Peyer's patch (tissue), 4 donors: Measurements from ENCODE around the gene CCDC3. TPM values are rescaled to one million over a fixed set of nuclear protein-coding genes. Genes with fewer than 3 reads are reported as not detected.

Source experiments
- DNase-seq, 3 donors: peaks; one replicate each; pipeline ENCODE4 v3.0.0-alpha.2; 2017 to 2019
- H3K27ac ChIP-seq, 4 donors: fragments of 200-600 bp; sonication (generic); one replicate each; pipeline ENCODE4 v1.5.1; 2016 to 2019
- H3K27me3 ChIP-seq, 2 donors: fragments of 200-600 bp; sonication (generic); one replicate each; pipeline ENCODE4 v1.5.1; 2019
- H3K36me3 ChIP-seq, 3 donors: fragments of 200-600 bp; sonication (generic); one replicate each; pipeline ENCODE4 v1.5.1; 2016 to 2019
- H3K4me1 ChIP-seq, 4 donors: fragments of 200-600 bp; sonication (generic); one replicate each; pipeline ENCODE4 v1.5.1; 2016 to 2019
- H3K4me3 ChIP-seq, 4 donors: fragments of 200-600 bp; sonication (generic); 1 replicate in 3 of 4; 2 replicates in 1 of 4; pipeline ENCODE4 v1.5.1; 2016 to 2019; ENCODE audit warnings: mild to moderate bottlenecking in 1 of 4
- H3K9me3 ChIP-seq, 4 donors: fragments of 200-600 bp; sonication (generic); one replicate each; pipeline ENCODE4 v1.5.1; 2016 to 2019; ENCODE audit warnings: mild to moderate bottlenecking in 1 of 4
- CTCF ChIP-seq, 6 experiments: fragments of 450-650 bp in 4 of 6; fragments of 200-600 bp in 2 of 6; sonication (generic) in 1 of 6; IDR thresholded peaks; one replicate each; pipeline ENCODE4 v1.5.1; 2017 to 2019; ENCODE audit warnings: antibody characterized with exemption in 6 of 6, mild to moderate bottlenecking in 3 of 6, moderate library complexity in 1 of 6
- POLR2A ChIP-seq, 2 donors: fragments of 450-650 bp; IDR thresholded peaks; one replicate each; pipeline ENCODE4 v1.5.1; 2017; ENCODE audit warnings: antibody characterized with exemption in 2 of 2, mild to moderate bottlenecking in 2 of 2, moderate library complexity in 2 of 2
- total RNA-seq, 4 donors: library from RNA; depleted of rRNA; stranded (reverse); fragments of >200 nt; gene quantifications; one replicate each; pipeline ENCODE4 v1.1.0, GENCODE V29; 2016

Gene CCDC3
- total RNA-seq, 4 donors from 2014 or later, result 1.1 to 3.9 (median 2.7) TPM

DNA sequence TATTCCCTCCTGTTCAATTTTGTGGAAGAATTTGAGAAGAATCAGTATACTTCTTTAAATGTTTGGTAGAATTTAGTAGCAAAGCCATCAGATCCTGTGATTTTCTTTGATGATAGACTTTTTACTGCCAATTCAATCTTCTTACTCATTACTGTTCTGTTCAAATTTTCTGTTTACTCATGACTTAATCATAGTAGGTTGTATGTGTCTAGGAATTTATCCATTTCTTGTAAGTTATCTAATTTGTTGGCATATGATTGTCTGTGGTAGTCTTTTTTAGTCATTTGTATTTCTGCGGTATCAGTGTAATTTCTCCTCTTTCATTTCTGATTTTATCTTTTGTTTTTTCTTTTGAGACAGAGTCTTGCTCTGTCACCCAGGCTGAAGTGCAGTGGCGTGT lies 87.4 kb downstream of the CCDC3 start:
- TF ChIP-seq CTCF (IDR thresholded peaks at IDR 0.05) (no peak), POLR2A (IDR thresholded peaks at IDR 0.05) (no peak)
- DNase-seq, result no peak
- Histone ChIP-seq H3K9me3 (no peaks in the 10 kb centered on the region), H3K27ac (no peak overlapping the region), H3K36me3 (no peaks in the 10 kb centered on the region), H3K4me1 (no peaks in the 10 kb centered on the region), H3K27me3 (no peaks in the 10 kb centered on the region), H3K4me3 (no peak overlapping the region)

DNA sequence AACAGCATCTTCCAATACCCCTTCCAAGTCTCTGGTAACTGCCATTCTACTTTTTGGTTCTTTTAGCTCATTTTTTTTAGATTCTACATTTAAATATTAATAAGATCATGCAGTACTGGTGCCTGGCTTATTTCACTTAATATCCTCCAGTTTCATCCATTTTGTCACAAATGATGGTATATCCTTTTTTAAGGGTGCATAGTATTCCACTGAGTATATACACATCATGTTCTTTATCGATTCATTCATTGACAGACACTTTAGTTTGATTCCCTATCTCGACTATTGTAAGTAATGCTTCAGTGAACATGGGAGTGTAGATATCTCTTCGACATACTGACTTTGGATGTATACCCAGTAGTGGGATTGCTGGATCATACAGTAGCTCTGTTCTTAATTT lies 89.7 kb downstream of the CCDC3 start:
- Histone ChIP-seq H3K27ac (no peak overlapping the region), H3K27me3 (no peaks in the 10 kb centered on the region), H3K4me3 (no peak overlapping the region), H3K4me1 (no peaks in the 10 kb centered on the region), H3K36me3 (no peaks in the 10 kb centered on the region), H3K9me3 (no peaks in the 10 kb centered on the region)
- TF ChIP-seq CTCF (IDR thresholded peaks at IDR 0.05) (no peak), POLR2A (IDR thresholded peaks at IDR 0.05) (no peak)
- no peak for DNase-seq

DNA sequence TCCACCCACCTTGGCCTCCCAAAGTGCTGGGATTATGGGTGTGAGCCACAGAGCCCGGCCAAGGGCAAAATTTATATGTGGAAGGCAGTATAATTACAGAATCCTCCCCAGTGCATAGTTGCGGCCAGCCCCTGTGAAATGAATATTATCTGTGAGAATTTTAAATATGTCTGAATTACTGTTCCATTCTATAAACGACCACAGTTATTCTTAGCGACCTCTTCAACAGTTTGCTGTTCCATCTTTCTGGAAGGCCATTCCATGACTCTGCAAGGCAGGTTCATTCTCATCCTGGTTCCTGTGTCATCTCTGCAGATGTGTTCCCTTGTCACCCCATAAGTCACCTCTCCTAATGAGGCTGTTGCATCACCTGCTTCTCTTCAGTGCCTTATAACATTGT lies 90.7 kb downstream of the CCDC3 start:
- Histone ChIP-seq H3K36me3 (no peaks in the 10 kb centered on the region), H3K27me3 (no peaks in the 10 kb centered on the region), H3K9me3 (no peaks in the 10 kb centered on the region), H3K4me1 (no peaks in the 10 kb centered on the region), H3K27ac (no peak overlapping the region), H3K4me3 (no peak overlapping the region)
- TF ChIP-seq CTCF (IDR thresholded peaks at IDR 0.05) (no peak), POLR2A (IDR thresholded peaks at IDR 0.05) (no peak)
- no peak for DNase-seq

- no peaks in the 10 kb centered on the region for H3K9me3 ChIP-seq
- H3K27ac ChIP-seq, result no peak overlapping the region
- H3K4me1 ChIP-seq, result no peaks in the 10 kb centered on the region
- DNase-seq, result no peak
- TF ChIP-seq POLR2A (IDR thresholded peaks at IDR 0.05) (no peak), CTCF (IDR thresholded peaks at IDR 0.05) (no peak)
- no peaks in the 10 kb centered on the region for H3K27me3 ChIP-seq
- no peaks in the 10 kb centered on the region for H3K36me3 ChIP-seq
- no peak overlapping the region for H3K4me3 ChIP-seq
Observed at GRCh38 chr10:12909836-12910185, 91.7 kb downstream of the CCDC3 start.

GRCh38 chr10:12909182-12909835 lies 92.2 kb downstream of the CCDC3 start:
- Histone ChIP-seq H3K27ac (no peak overlapping the region), H3K4me1 (no peaks in the 10 kb centered on the region), H3K9me3 (no peaks in the 10 kb centered on the region), H3K27me3 (no peaks in the 10 kb centered on the region), H3K36me3 (no peaks in the 10 kb centered on the region), H3K4me3 (no peak overlapping the region)
- no peak for TF ChIP-seq POLR2A (IDR thresholded peaks at IDR 0.05)
- no peak for TF ChIP-seq CTCF (IDR thresholded peaks at IDR 0.05)
- no peak for DNase-seq

- Histone ChIP-seq H3K9me3 (no peaks in the 10 kb centered on the region), H3K27ac (no peak overlapping the region), H3K27me3 (no peaks in the 10 kb centered on the region), H3K4me3 (no peak overlapping the region), H3K36me3 (no peaks in the 10 kb centered on the region), H3K4me1 (no peaks in the 10 kb centered on the region)
- DNase-seq, result no peak
- TF ChIP-seq CTCF (IDR thresholded peaks at IDR 0.05), result no peak
- no peak for TF ChIP-seq POLR2A (IDR thresholded peaks at IDR 0.05)
Observed at GRCh38 chr10:12908773-12909172, 92.7 kb downstream of the CCDC3 start.
